ENCODE data around the gene ZNF500. TPM values are rescaled to one million over a fixed set of nuclear protein-coding genes. Genes with fewer than 3 reads are reported as not detected.

Gene ZNF500
- total and polyA plus RNA-seq, 10 of the 15 experiments (the other 5 are each of a cell fraction or from before 2014, with no cell fraction given): 0.99 to 13.1 (median 5.5) TPM

DNA sequence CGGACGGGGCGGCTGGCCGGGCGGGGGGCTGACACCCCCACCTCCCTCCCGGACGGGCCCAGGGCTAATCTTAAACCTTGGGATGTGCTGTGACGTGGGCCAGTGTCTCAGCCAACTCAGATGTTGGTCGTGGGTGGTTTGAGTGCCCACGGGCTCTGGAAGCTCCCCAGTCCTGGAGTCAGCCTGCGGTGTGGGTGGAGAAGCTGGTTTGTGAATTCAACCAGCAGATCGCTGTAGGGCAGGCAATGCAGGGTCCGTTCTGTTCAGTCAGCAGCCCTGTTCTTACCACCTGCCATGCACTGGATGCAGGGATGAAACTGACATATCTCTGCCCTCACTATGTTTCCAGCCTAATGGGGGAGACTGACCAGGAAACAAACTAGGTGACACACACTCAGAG lies 8.0 kb upstream of the ZNF500 start:
- H3K27ac ChIP-seq (ENCODE audit: control insufficient read depth, insufficient read depth): no peak overlapping the region
- H3K9me3 ChIP-seq (replicated peaks; ENCODE audit: control insufficient read depth, insufficient read depth, low read length): no peaks in the 10 kb centered on the region
- ATAC-seq: no peak
- no peak for FAIRE-seq
- TF ChIP-seq, protein P1, sequence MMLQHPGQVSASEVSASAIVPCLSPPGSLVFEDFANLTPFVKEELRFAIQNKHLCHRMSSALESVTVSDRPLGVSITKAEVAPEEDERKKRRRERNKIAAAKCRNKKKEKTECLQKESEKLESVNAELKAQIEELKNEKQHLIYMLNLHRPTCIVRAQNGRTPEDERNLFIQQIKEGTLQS (IDR thresholded peaks at IDR 0.05; ENCODE audit: borderline replicate concordance, extremely low read depth, low read depth, low read length): no peak
- TF ChIP-seq CEBPB (IDR thresholded peaks at IDR 0.05; ENCODE audit: borderline replicate concordance in 1 of 2, low read depth in 2 of 2, low read length in 2 of 2): no peak
- no peak for TF ChIP-seq TCF3 (IDR thresholded peaks at IDR 0.05; ENCODE audit: borderline replicate concordance, insufficient read depth, low read depth, low read length)
- TF ChIP-seq REST (IDR thresholded peaks at IDR 0.05; ENCODE audit: low read depth, low read length): no peak
- TF ChIP-seq BMI1 (IDR thresholded peaks at IDR 0.05; ENCODE audit: borderline replicate concordance): no peak
- no peak for TF ChIP-seq CHD2 (IDR thresholded peaks at IDR 0.05; ENCODE audit: borderline replicate concordance, low read depth, low read length)
- TF ChIP-seq HSF1 (IDR thresholded peaks at IDR 0.05; ENCODE audit: low read depth, low read length): no peak
- TF ChIP-seq NRF1 (conservative IDR thresholded peaks at IDR 0.05; ENCODE audit: low read depth, low read length): no peak
- no peak for TF ChIP-seq ZNF622 (IDR thresholded peaks at IDR 0.05)
- no peak for TF ChIP-seq MEF2A (IDR thresholded peaks at IDR 0.05; ENCODE audit: insufficient read depth, low read depth, low read length)
- TF ChIP-seq FOXM1 (IDR thresholded peaks at IDR 0.05; ENCODE audit: low read depth, low read length): no peak
- TF ChIP-seq KLF5 (IDR thresholded peaks at IDR 0.05; ENCODE audit: partially characterized antibody): no peak
- TF ChIP-seq, protein P2, sequence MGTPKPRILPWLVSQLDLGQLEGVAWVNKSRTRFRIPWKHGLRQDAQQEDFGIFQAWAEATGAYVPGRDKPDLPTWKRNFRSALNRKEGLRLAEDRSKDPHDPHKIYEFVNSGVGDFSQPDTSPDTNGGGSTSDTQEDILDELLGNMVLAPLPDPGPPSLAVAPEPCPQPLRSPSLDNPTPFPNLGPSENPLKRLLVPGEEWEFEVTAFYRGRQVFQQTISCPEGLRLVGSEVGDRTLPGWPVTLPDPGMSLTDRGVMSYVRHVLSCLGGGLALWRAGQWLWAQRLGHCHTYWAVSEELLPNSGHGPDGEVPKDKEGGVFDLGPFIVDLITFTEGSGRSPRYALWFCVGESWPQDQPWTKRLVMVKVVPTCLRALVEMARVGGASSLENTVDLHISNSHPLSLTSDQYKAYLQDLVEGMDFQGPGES (IDR thresholded peaks at IDR 0.05): no peak
- TF ChIP-seq ZNF217 (IDR thresholded peaks at IDR 0.05): no peak
- no peak for TF ChIP-seq ZNF274 (IDR thresholded peaks at IDR 0.05; ENCODE audit: insufficient read depth, insufficient read length)
- TF ChIP-seq E2F8 (IDR thresholded peaks at IDR 0.05; ENCODE audit: low read depth, partially characterized antibody): no peak
- no peaks in the 10 kb centered on the region for H3K27me3 ChIP-seq (replicated peaks in 1 of 2; ENCODE audit: control insufficient read depth in 2 of 2, insufficient read depth in 2 of 2, low read length in 1 of 2)
- intact Hi-C loops (cut with micrococcal nuclease; ENCODE audit: unreplicated experiment): no loop called here
- H4K20me1 ChIP-seq (ENCODE audit: control insufficient read depth, insufficient read depth): no peaks in the 10 kb centered on the region
- RAD21 ChIA-PET (ENCODE audit: unreplicated experiment): no interaction called here
- H3K79me2 ChIP-seq (ENCODE audit: control insufficient read depth, insufficient read depth, low read length): no peaks in the 10 kb centered on the region
- H3K4me1 ChIP-seq (ENCODE audit: control insufficient read depth, insufficient read depth, low read length): no peaks in the 10 kb centered on the region
- CTCF ChIA-PET: no interaction called here
- no peak overlapping the region for H3K4me3 ChIP-seq
- 31% methylated on average over 6 of the region's 13 CpGs for WGBS (ENCODE audit: insufficient coverage, insufficient replicate concordance, low lambda C conversion rate, missing lambda C conversion rate)
- no peaks in the 10 kb centered on the region for H3K36me3 ChIP-seq (ENCODE audit: control insufficient read depth in 2 of 2, insufficient read depth in 2 of 2, low read length in 1 of 2)
- no TSS peak for BruUV-seq (replicated peaks)
- no peak overlapping the region for H3K9ac ChIP-seq (ENCODE audit: control insufficient read depth, insufficient read depth, low read length)
- in situ Hi-C loops (cut with MboI): no loop called here
- DNase-seq (ENCODE audit: low read depth, low spot score): no peak
- SMC1A ChIA-PET (ENCODE audit: uncharacterized antibody, unreplicated experiment): no interaction called here
- H3K4me2 ChIP-seq (ENCODE audit: control insufficient read depth, insufficient read depth): no peak overlapping the region
- H2AFZ ChIP-seq (ENCODE audit: control insufficient read depth, low read depth, low read length): no peak overlapping the region
- POLR2A ChIA-PET: no interaction called here
